Measurements from ENCODE around the gene KCNJ9.
"Not testable (repeated sequence)": the region's sequence is repeated elsewhere in the genome, so short reads cannot be mapped to it uniquely, and the experiment has no call there.

Gene KCNJ9

GRCh38 chr1:160081261-160081936 is at the start of gene KCNJ9:
Gene KCNJ9 (plus strand): TSS chr1:160081538. CDS start chr1:160084031, 2,493 bp downstream.
- Histone ChIP-seq H3K9ac (ENCODE audit: low read length) (no peak within 1 kb of the TSS), H3K27me3 (ENCODE audit: control insufficient read depth in 1 of 2, insufficient read depth in 2 of 2, low read length in 2 of 2) (peaks cover 29 to 38% of the 10 kb centered on the region in 2 donors), H3K4me1 (ENCODE audit: insufficient read depth, low read length) (peaks cover 8% of the 10 kb centered on the region), H3K4me3 (ENCODE audit: low read depth in 1 of 2, low read length in 2 of 2) (no peak within 1 kb of the TSS), H3K36me3 (ENCODE audit: insufficient read depth, low read length) (no peaks in the 10 kb centered on the region), H3K9me3 (ENCODE audit: low read length) (no peaks in the 10 kb centered on the region), H3K27ac (ENCODE audit: low read depth, low read length) (no peak within 1 kb of the TSS)

- H3K9ac ChIP-seq (ENCODE audit: low read length) = peak overlapping the region; percentile 36
- H3K4me1 ChIP-seq (ENCODE audit: insufficient read depth, low read length) = peaks cover 20% of the 10 kb centered on the region
- H3K27ac ChIP-seq (ENCODE audit: low read depth, low read length) = peak overlapping the region; percentile 63
- no peaks in the 10 kb centered on the region for H3K36me3 ChIP-seq (ENCODE audit: insufficient read depth, low read length)
- no peaks in the 10 kb centered on the region for H3K27me3 ChIP-seq (ENCODE audit: control insufficient read depth in 1 of 2, insufficient read depth in 2 of 2, low read length in 2 of 2)
- H3K4me3 ChIP-seq (ENCODE audit: low read depth in 1 of 2, low read length in 2 of 2) = peak overlapping the region; percentile 43 to 96
- no peaks in the 10 kb centered on the region for H3K9me3 ChIP-seq (ENCODE audit: low read length)
Observed at GRCh38 chr1:160032165-160032820, 49.0 kb upstream of the KCNJ9 start.

DNA sequence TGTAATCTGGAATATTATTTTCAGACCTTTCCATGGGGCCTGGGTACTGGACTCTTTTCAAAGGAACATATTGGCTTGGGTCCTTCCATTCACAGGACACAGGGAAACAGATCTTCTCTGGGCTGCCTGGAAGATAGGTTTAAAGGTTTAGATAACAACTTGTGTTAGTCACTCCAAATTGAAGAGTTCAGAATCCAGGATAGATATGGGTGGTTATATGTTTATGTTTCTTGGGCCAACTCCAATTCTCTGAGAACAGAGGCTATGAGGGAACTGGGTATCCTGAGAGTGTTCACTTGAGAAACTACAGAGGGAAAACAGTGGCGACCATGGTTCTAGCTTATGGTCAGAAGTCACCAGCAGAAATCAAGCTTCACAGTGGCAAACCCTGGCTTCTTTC is 40.9 kb upstream of the KCNJ9 start:
- H3K27me3 ChIP-seq (ENCODE audit: control insufficient read depth in 1 of 2, insufficient read depth in 2 of 2, low read length in 2 of 2) = no peaks in the 10 kb centered on the region
- no peak overlapping the region for H3K9ac ChIP-seq (ENCODE audit: low read length)
- no peak overlapping the region for H3K27ac ChIP-seq (ENCODE audit: low read depth, low read length)
- H3K4me3 ChIP-seq (ENCODE audit: low read depth in 1 of 2, low read length in 2 of 2) = no peak overlapping the region
- no peaks in the 10 kb centered on the region for H3K36me3 ChIP-seq (ENCODE audit: insufficient read depth, low read length)
- H3K4me1 ChIP-seq (ENCODE audit: insufficient read depth, low read length) = no peaks in the 10 kb centered on the region
- no peaks in the 10 kb centered on the region for H3K9me3 ChIP-seq (ENCODE audit: low read length)

- Histone ChIP-seq H3K9me3 (ENCODE audit: low read length) (no peaks in the 10 kb centered on the region), H3K4me3 (ENCODE audit: low read depth in 1 of 2, low read length in 2 of 2) (no peak overlapping the region), H3K4me1 (ENCODE audit: insufficient read depth, low read length) (peaks cover 16% of the 10 kb centered on the region), H3K27ac (ENCODE audit: low read depth, low read length) (no peak overlapping the region), H3K27me3 (ENCODE audit: control insufficient read depth in 1 of 2, insufficient read depth in 2 of 2, low read length in 2 of 2) (no peaks in the 10 kb centered on the region), H3K36me3 (ENCODE audit: insufficient read depth, low read length) (no peaks in the 10 kb centered on the region), H3K9ac (ENCODE audit: low read length) (no peak overlapping the region)
Observed at GRCh38 chr1:160043543-160043942, 37.8 kb upstream of the KCNJ9 start.

DNA sequence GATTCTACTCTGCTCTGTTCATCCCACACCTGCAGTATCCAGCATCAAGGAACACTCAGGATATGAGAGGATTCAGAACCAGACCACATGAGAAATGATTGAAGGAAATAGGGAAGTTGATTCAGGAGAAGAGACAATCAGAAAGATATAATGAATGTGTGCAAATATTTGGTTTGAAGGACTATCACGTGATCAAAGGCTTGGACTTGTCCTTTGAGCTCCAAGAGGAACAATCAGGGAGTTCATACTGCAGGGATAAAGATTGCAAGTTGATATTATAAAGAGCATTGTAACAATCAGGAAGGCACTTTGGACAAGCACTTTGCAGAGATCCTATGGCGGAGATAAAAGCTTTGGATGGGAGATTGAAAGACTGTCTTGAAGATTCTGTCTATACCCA is 35.7 kb upstream of the KCNJ9 start:
- H3K9me3 ChIP-seq (ENCODE audit: low read length) = no peaks in the 10 kb centered on the region
- H3K36me3 ChIP-seq (ENCODE audit: insufficient read depth, low read length) = no peaks in the 10 kb centered on the region
- H3K4me1 ChIP-seq (ENCODE audit: insufficient read depth, low read length) = peaks cover 16% of the 10 kb centered on the region
- H3K27ac ChIP-seq (ENCODE audit: low read depth, low read length) = no peak overlapping the region
- no peak overlapping the region for H3K4me3 ChIP-seq (ENCODE audit: low read depth in 1 of 2, low read length in 2 of 2)
- H3K9ac ChIP-seq (ENCODE audit: low read length) = no peak overlapping the region
- H3K27me3 ChIP-seq (ENCODE audit: control insufficient read depth in 1 of 2, insufficient read depth in 2 of 2, low read length in 2 of 2) = no peaks in the 10 kb centered on the region

GRCh38 chr1:160046494-160047110 is 34.7 kb upstream of the KCNJ9 start:
- H3K4me1 ChIP-seq (ENCODE audit: insufficient read depth, low read length) = peaks cover 16% of the 10 kb centered on the region
- no peaks in the 10 kb centered on the region for H3K9me3 ChIP-seq (ENCODE audit: low read length)
- no peaks in the 10 kb centered on the region for H3K27me3 ChIP-seq (ENCODE audit: control insufficient read depth in 1 of 2, insufficient read depth in 2 of 2, low read length in 2 of 2)
- H3K4me3 ChIP-seq (ENCODE audit: low read depth in 1 of 2, low read length in 2 of 2) = peak overlapping the region in 1 of 2 donors; percentile 46
- H3K27ac ChIP-seq (ENCODE audit: low read depth, low read length) = no peak overlapping the region
- H3K9ac ChIP-seq (ENCODE audit: low read length) = peak overlapping the region; percentile 19
- no peaks in the 10 kb centered on the region for H3K36me3 ChIP-seq (ENCODE audit: insufficient read depth, low read length)

- H3K27ac ChIP-seq (ENCODE audit: low read depth, low read length) = no peak overlapping the region
- H3K9ac ChIP-seq (ENCODE audit: low read length) = peak overlapping the region; percentile 19
- H3K27me3 ChIP-seq (ENCODE audit: control insufficient read depth in 1 of 2, insufficient read depth in 2 of 2, low read length in 2 of 2) = no peaks in the 10 kb centered on the region
- H3K4me1 ChIP-seq (ENCODE audit: insufficient read depth, low read length) = peaks cover 16% of the 10 kb centered on the region
- H3K36me3 ChIP-seq (ENCODE audit: insufficient read depth, low read length) = no peaks in the 10 kb centered on the region
- H3K4me3 ChIP-seq (ENCODE audit: low read depth in 1 of 2, low read length in 2 of 2) = peak overlapping the region in 1 of 2 donors; percentile 46
- no peaks in the 10 kb centered on the region for H3K9me3 ChIP-seq (ENCODE audit: low read length)
Observed at GRCh38 chr1:160047111-160047991, 34.0 kb upstream of the KCNJ9 start.

GRCh38 chr1:160048335-160048734 is 33.0 kb upstream of the KCNJ9 start:
- H3K36me3 ChIP-seq (ENCODE audit: insufficient read depth, low read length) = no peaks in the 10 kb centered on the region
- H3K27ac ChIP-seq (ENCODE audit: low read depth, low read length) = no peak overlapping the region
- H3K9ac ChIP-seq (ENCODE audit: low read length) = no peak overlapping the region
- no peaks in the 10 kb centered on the region for H3K27me3 ChIP-seq (ENCODE audit: control insufficient read depth in 1 of 2, insufficient read depth in 2 of 2, low read length in 2 of 2)
- H3K4me1 ChIP-seq (ENCODE audit: insufficient read depth, low read length) = peaks cover 16% of the 10 kb centered on the region
- no peak overlapping the region for H3K4me3 ChIP-seq (ENCODE audit: low read depth in 1 of 2, low read length in 2 of 2)
- no peaks in the 10 kb centered on the region for H3K9me3 ChIP-seq (ENCODE audit: low read length)

DNA sequence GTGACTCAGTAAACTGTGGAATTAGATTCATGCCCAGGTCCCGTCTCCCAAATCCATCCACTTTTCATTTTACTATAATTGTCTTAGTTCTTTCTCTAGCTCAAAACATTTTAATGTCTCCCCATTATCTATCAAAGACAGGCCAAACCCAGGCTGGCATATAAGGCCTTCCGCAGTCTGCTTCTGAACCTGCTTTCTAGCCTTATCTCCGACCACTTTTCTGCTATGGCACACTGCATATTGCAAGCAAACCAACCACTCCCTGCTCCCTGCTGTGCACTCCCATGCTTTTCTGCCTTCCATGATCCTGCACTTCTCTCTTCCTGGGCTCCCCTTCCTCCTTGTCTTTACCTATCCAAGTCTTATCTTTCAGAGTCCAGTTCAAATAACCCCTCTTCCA is 32.2 kb upstream of the KCNJ9 start:
- Histone ChIP-seq H3K36me3 (ENCODE audit: insufficient read depth, low read length) (no peaks in the 10 kb centered on the region), H3K9me3 (ENCODE audit: low read length) (no peaks in the 10 kb centered on the region), H3K4me3 (ENCODE audit: low read depth in 1 of 2, low read length in 2 of 2) (no peak overlapping the region), H3K27me3 (ENCODE audit: control insufficient read depth in 1 of 2, insufficient read depth in 2 of 2, low read length in 2 of 2) (no peaks in the 10 kb centered on the region), H3K27ac (ENCODE audit: low read depth, low read length) (no peak overlapping the region), H3K4me1 (ENCODE audit: insufficient read depth, low read length) (peaks cover 16% of the 10 kb centered on the region), H3K9ac (ENCODE audit: low read length) (no peak overlapping the region)

- H3K9me3 ChIP-seq (ENCODE audit: low read length); H3K36me3 ChIP-seq (ENCODE audit: insufficient read depth, low read length); H3K4me3 ChIP-seq (ENCODE audit: low read depth in 1 of 2, low read length in 2 of 2); H3K27me3 ChIP-seq (ENCODE audit: control insufficient read depth in 1 of 2, insufficient read depth in 2 of 2, low read length in 2 of 2); H3K9ac ChIP-seq (ENCODE audit: low read length); H3K27ac ChIP-seq (ENCODE audit: low read depth, low read length): not testable (repeated sequence)
- peaks cover 16% of the 10 kb centered on the region for H3K4me1 ChIP-seq (ENCODE audit: insufficient read depth, low read length)
Observed at GRCh38 chr1:160050182-160050581, 31.2 kb upstream of the KCNJ9 start.

- Histone ChIP-seq H3K27me3 (ENCODE audit: control insufficient read depth in 1 of 2, insufficient read depth in 2 of 2, low read length in 2 of 2) (peaks cover 0 to 2% of the 10 kb centered on the region in 2 donors), H3K9ac (ENCODE audit: low read length) (no peak overlapping the region), H3K27ac (ENCODE audit: low read depth, low read length) (no peak overlapping the region), H3K4me3 (ENCODE audit: low read depth in 1 of 2, low read length in 2 of 2) (no peak overlapping the region), H3K9me3 (ENCODE audit: low read length) (no peaks in the 10 kb centered on the region), H3K4me1 (ENCODE audit: insufficient read depth, low read length) (peaks cover 16% of the 10 kb centered on the region), H3K36me3 (ENCODE audit: insufficient read depth, low read length) (no peaks in the 10 kb centered on the region)
Observed at GRCh38 chr1:160050619-160051018, 30.7 kb upstream of the KCNJ9 start.
